IMR-90 (cell line): ENCODE results near the gene SLC25A41. TPM values are rescaled to one million over a fixed set of nuclear protein-coding genes. Genes with fewer than 3 reads are reported as not detected.

ENCODE experiments used
- CHD1 ChIP-seq: IDR thresholded peaks from 2 replicates; pipeline ENCODE4 v1.6.1; 2012; ENCODE audit warnings: low read depth, low read length, improper control_type of control experiment
- POLR2A ChIP-seq: IDR thresholded peaks from 2 replicates; pipeline ENCODE4 v1.6.1; 2012; ENCODE audit warnings: mild to moderate bottlenecking, low read depth, low read length
- RCOR1 ChIP-seq: IDR thresholded peaks from 2 replicates; pipeline ENCODE4 v1.6.1; 2012; ENCODE audit warnings: mild to moderate bottlenecking, low read length, improper control_type of control experiment; ENCODE audit not compliant: insufficient replicate concordance
- polyA plus RNA-seq, 3 experiments: library from polyadenylated mRNA; depleted of rRNA; stranded (reverse); fragments of >200 nt; gene quantifications; 2 replicates each; pipeline ENCODE4 v1.2.3, GENCODE V29; 2012; ENCODE audit warnings: low replicate concordance in 1 of 3
- total RNA-seq: library from RNA; depleted of rRNA; stranded (reverse); fragments of >200 nt; gene quantifications from 2 replicates; pipeline ENCODE4 v1.2.3, GENCODE V29; 2012
- TF ChIP-seq, protein P1 (sequence below): conservative IDR thresholded peaks from 2 replicates; pipeline ENCODE4 v1.5.1; 2012; ENCODE audit warnings: mild to moderate bottlenecking, low read depth, low read length, improper control_type of control experiment

Gene SLC25A41
- total and polyA plus RNA-seq, 2 of the 4 experiments (the other 2 are of a cell fraction): not detected

DNA sequence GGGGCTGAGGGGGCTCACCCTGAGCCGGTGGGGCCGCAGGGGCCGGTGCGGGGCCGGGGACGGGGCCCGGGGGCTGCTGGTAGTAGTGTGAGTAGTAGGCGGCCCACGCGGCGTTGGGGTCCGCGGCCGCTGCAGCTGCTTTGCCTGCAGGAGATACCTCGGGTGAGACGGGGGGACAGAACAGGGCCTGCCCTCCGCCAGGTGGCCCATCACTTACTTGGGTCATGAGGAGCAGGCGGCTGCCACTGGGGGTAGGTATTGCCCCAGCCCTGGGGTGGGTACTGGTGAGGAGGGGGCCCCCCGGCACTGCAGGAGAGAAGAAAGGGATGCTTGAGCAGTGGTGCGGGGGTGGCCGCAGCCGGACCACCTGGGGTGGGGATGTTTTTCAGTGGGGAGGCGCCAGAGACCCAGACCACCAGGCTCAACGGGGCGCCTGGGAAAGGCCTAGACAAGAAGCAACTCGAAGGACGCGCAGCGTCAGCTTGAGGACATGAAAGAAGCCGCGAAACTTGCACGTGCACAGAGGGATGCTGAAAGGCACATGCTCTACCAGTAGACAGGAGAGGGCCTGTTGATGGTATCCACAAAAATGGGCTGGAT, 17.9 kb downstream of the SLC25A41 start (continued):
- TF ChIP-seq, protein P1, sequence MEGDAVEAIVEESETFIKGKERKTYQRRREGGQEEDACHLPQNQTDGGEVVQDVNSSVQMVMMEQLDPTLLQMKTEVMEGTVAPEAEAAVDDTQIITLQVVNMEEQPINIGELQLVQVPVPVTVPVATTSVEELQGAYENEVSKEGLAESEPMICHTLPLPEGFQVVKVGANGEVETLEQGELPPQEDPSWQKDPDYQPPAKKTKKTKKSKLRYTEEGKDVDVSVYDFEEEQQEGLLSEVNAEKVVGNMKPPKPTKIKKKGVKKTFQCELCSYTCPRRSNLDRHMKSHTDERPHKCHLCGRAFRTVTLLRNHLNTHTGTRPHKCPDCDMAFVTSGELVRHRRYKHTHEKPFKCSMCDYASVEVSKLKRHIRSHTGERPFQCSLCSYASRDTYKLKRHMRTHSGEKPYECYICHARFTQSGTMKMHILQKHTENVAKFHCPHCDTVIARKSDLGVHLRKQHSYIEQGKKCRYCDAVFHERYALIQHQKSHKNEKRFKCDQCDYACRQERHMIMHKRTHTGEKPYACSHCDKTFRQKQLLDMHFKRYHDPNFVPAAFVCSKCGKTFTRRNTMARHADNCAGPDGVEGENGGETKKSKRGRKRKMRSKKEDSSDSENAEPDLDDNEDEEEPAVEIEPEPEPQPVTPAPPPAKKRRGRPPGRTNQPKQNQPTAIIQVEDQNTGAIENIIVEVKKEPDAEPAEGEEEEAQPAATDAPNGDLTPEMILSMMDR: no peak
- TF ChIP-seq RCOR1 (no peak), CHD1 (no peak), POLR2A (no peak)
